Measurements from ENCODE around the gene MRPL23.

DNA sequence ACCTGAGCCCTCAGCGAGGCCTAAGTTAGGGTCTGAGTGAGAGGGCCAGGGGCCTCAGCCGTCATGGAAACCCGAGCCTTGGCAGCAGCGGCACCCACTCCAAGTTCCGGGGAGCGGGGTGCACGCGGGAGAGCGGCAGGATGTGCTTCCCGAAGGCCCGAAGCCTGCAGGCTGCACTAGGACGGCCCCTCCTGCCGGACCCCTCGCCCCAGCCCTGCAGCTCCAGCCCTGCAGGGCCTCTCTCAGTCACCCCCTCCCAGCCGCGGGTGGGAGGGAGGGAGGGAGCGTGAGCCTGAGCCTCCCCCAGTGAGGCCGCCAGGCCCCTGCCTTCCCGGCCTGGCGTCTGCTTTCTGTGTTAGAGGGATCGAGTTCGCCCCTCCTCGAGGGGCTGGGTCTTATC, 22.6 kb downstream of the MRPL23 start:
- TF ChIP-seq, protein P1, sequence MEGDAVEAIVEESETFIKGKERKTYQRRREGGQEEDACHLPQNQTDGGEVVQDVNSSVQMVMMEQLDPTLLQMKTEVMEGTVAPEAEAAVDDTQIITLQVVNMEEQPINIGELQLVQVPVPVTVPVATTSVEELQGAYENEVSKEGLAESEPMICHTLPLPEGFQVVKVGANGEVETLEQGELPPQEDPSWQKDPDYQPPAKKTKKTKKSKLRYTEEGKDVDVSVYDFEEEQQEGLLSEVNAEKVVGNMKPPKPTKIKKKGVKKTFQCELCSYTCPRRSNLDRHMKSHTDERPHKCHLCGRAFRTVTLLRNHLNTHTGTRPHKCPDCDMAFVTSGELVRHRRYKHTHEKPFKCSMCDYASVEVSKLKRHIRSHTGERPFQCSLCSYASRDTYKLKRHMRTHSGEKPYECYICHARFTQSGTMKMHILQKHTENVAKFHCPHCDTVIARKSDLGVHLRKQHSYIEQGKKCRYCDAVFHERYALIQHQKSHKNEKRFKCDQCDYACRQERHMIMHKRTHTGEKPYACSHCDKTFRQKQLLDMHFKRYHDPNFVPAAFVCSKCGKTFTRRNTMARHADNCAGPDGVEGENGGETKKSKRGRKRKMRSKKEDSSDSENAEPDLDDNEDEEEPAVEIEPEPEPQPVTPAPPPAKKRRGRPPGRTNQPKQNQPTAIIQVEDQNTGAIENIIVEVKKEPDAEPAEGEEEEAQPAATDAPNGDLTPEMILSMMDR (IDR thresholded peaks at IDR 0.05; ENCODE audit: borderline replicate concordance, extremely low read depth, low read length, poor library complexity, severe bottlenecking): no peak
- no peak for TF ChIP-seq EZH2 (IDR thresholded peaks at IDR 0.05; ENCODE audit: borderline replicate concordance, low read depth, low read length, severe bottlenecking)
